GM12873 (cell line): ENCODE data around the gene MBP.

Experiments
- TF ChIP-seq, protein P1 (sequence below): IDR thresholded peaks from 2 replicates; pipeline ENCODE4 v1.5.1; 2012; ENCODE audit warnings: low read depth, mild to moderate bottlenecking, moderate library complexity, low read length, control low read depth; ENCODE audit not compliant: insufficient read depth; ENCODE audit errors: missing control alignments

Gene MBP

GRCh38 chr18:77005651-77006195 is 126.9 kb downstream of the MBP start:
- TF ChIP-seq, protein P1, sequence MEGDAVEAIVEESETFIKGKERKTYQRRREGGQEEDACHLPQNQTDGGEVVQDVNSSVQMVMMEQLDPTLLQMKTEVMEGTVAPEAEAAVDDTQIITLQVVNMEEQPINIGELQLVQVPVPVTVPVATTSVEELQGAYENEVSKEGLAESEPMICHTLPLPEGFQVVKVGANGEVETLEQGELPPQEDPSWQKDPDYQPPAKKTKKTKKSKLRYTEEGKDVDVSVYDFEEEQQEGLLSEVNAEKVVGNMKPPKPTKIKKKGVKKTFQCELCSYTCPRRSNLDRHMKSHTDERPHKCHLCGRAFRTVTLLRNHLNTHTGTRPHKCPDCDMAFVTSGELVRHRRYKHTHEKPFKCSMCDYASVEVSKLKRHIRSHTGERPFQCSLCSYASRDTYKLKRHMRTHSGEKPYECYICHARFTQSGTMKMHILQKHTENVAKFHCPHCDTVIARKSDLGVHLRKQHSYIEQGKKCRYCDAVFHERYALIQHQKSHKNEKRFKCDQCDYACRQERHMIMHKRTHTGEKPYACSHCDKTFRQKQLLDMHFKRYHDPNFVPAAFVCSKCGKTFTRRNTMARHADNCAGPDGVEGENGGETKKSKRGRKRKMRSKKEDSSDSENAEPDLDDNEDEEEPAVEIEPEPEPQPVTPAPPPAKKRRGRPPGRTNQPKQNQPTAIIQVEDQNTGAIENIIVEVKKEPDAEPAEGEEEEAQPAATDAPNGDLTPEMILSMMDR = no peak

DNA sequence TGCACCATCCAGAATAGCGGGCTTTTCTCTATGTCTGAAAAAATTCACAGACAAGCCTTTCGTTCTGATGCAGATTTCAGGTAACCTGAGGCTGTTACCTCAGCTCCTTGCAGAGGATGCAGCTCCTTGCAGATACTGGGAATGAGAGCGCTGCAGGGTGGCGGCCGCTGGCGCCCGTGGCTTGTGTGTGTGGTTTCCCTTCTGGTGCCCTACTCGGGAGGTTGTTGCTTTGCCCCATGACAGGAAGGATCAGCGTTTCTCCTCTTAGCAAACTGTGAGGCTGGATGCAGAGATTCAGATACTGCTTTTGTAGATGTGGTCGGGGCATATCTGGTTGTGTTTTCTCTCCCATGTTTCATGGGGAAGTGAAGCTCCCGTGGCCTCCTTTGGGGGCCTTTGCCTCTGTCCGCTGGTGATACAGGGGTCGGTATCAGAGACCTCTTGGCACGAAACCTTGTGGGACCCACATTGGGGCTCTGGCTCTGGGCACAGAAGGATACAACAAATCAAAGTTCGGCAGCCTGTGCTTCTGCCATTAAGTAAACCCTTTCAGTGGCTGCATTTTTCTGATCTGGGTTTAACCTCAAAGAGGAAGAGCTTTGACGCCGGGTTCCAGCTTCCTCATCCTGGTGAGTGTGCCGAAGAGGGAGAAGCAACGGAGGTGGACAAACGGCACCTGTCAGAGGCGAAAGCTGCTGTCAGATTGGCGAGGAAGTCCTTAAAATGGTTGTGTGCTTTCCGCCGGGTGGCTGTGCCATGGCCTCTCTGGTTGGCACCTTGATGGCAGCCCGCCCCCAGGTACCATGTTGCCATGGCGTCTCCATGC is 127.8 kb downstream of the MBP start:
- TF ChIP-seq, protein P1 = no peak

DNA sequence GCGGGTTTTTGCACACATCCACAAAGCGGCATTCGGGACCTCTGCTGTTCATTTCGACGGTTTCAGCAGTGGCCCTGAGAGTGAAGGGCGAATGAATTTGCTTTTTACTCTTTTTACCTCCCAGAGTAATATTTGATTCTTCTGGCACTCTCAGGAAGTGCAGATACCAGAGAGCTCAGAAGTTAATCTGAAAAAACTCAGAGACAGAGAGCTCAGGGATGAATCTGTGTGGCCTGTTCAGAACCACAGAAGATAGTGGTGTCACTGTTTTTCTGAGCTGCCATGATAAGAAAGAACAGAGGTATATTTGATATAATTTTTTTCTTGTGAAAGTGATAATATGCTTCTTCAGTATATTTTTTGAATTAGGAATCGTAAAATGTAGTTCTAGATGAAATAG is 129.3 kb downstream of the MBP start:
- TF ChIP-seq, protein P1 = no peak

DNA sequence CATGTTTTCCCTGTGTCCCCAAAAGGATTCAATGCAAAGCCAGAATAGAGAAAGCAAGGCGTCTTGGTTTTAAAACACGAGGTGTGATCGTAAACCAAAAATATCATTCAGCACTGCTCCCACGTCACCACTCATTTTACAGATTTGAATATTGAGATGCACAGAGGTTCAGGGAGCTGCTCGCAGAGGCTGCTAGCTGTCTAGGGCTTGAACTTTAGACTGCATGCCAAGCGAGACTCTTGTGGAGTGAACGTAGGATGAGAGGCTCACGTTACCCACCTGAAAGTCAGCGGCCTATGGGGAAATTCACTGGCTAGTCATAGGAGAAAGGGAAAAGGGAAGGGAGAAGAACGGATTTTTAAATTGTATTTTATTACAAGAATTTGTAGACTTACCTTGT is 130.1 kb downstream of the MBP start:
- TF ChIP-seq, protein P1 = no peak

GRCh38 chr18:77001979-77002378 is 130.6 kb downstream of the MBP start:
- TF ChIP-seq, protein P1 = no peak

DNA sequence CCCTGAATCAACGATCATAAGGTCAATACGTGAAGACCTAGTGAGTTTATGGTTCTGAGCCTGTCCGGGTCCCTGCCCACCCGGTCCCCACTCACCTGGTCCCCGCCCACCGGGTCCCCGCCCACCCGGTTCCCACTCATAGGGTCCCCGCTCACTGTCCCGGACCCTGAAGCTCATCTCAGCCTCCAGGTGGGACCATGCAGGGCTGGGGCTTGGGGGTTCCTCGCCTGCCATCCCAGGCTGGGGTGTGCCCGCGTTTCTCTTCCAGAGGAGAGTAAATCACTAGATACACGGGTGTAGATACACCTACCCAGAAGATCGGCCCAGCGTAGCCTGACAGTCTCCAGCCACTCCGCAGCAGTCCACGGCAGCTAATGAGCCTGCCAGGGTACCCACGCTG is 131.5 kb downstream of the MBP start:
- TF ChIP-seq, protein P1 = no peak

DNA sequence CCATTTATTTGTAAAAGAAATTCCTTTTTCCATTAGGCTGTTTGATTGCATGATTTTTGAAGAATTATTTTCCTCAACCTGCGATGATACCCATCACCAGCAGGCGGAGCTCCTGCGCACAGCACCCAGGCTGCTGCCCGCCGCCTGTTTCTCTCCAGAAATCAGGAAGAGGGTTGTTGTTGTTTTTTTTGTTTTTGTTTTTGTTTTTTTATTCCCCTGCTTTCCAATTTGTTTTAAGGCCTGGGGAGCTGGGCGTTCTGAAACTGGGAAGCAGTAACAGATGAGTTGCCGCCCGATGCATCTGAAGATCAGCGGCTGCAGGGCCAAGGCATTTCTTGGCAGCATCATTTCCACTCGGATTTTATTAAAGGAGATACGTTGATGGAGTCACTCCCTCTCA is 132.1 kb downstream of the MBP start:
- TF ChIP-seq, protein P1 = peak; percentile 95
